CD14-positive monocyte (primary cell): ENCODE data around the gene S100A13. TPM values are rescaled to one million over a fixed set of nuclear protein-coding genes. Genes with fewer than 3 reads are reported as not detected.
"Not testable (repeated sequence)": the region's sequence is repeated elsewhere in the genome, so short reads cannot be mapped to it uniquely, and the experiment has no call there.

ENCODE experiments used
- DNase-seq, 3 donors: peaks; one replicate each; pipeline ENCODE4 v3.0.0-alpha.2; 2011 to 2022
- H2AFZ ChIP-seq: 2 replicates; pipeline ENCODE4 v1.6.0; 2012; ENCODE audit warnings: mild to moderate bottlenecking, low read depth, low read length, inconsistent platforms; ENCODE audit not compliant: insufficient read depth, poor library complexity, severe bottlenecking
- H3K27ac ChIP-seq, 2 donors: 1 replicate in 1 of 2; 2 replicates in 1 of 2; pipeline ENCODE4 v1.5.1; 2012 to 2013; ENCODE audit warnings: low read length in 2 of 2, control low read depth in 1 of 2, inconsistent platforms in 1 of 2, low read depth in 1 of 2, mild to moderate bottlenecking in 1 of 2
- H3K27me3 ChIP-seq, 2 donors: one replicate each; pipeline versions ENCODE4 v1.6.0 to v1.6.1; 2011 to 2013; ENCODE audit warnings: low read length in 2 of 2; ENCODE audit not compliant: control insufficient read depth in 2 of 2, insufficient read depth in 2 of 2
- H3K36me3 ChIP-seq, 2 donors: replicated peaks in 1 of 2; 1 replicate in 1 of 2; 2 replicates in 1 of 2; pipeline versions ENCODE4 v1.5.1 to v1.6.1; 2012 to 2013; ENCODE audit warnings: low read length in 2 of 2, control low read depth in 1 of 2, inconsistent platforms in 1 of 2, mild to moderate bottlenecking in 1 of 2; ENCODE audit not compliant: insufficient read depth in 2 of 2, control insufficient read depth in 1 of 2
- H3K4me1 ChIP-seq, 2 donors: 1 replicate in 1 of 2; 2 replicates in 1 of 2; pipeline versions ENCODE4 v1.5.1 to v1.6.1; 2012 to 2013; ENCODE audit warnings: low read length in 2 of 2, control low read depth in 1 of 2, inconsistent platforms in 1 of 2, mild to moderate bottlenecking in 1 of 2, moderate library complexity in 1 of 2; ENCODE audit not compliant: insufficient read depth in 2 of 2, control insufficient read depth in 1 of 2
- H3K4me2 ChIP-seq: replicated peaks from 2 replicates; pipeline ENCODE3; 2012; ENCODE audit warnings: low read length, moderate library complexity, mild to moderate bottlenecking; ENCODE audit not compliant: poor library complexity, severe bottlenecking; ENCODE audit errors: extremely low read depth
- H3K4me3 ChIP-seq, 3 experiments: fragments of 200-600 bp in 1 of 3; sonication (generic) in 1 of 3; replicated peaks in 1 of 3; 1 replicate in 2 of 3; 2 replicates in 1 of 3; pipeline ENCODE4 v1.5.1; 2011 to 2013; ENCODE audit warnings: low read length in 3 of 3, mild to moderate bottlenecking in 3 of 3, control low read depth in 2 of 3, low read depth in 2 of 3, inconsistent platforms in 1 of 3, moderate library complexity in 1 of 3
- H3K79me2 ChIP-seq: 2 replicates; pipeline ENCODE4 v1.6.0; 2012; ENCODE audit warnings: mild to moderate bottlenecking, control low read depth, inconsistent platforms, low read length, moderate library complexity; ENCODE audit not compliant: insufficient read depth
- H3K9ac ChIP-seq: 2 replicates; pipeline ENCODE4 v1.6.0; 2017; ENCODE audit warnings: low read length, mild to moderate bottlenecking; ENCODE audit not compliant: insufficient read depth, poor library complexity, severe bottlenecking
- H3K9me3 ChIP-seq, 2 donors: replicated peaks in 1 of 2; 1 replicate in 1 of 2; 2 replicates in 1 of 2; pipeline versions ENCODE4 v1.5.1 to v1.6.1; 2012 to 2013; ENCODE audit warnings: low read length in 2 of 2, control low read depth in 1 of 2; ENCODE audit not compliant: control insufficient read depth in 1 of 2, insufficient read depth in 1 of 2
- H4K20me1 ChIP-seq: 2 replicates; pipeline ENCODE4 v1.6.0; 2012; ENCODE audit warnings: mild to moderate bottlenecking, low read length, control low read depth, moderate library complexity; ENCODE audit not compliant: insufficient read depth
- H3K27ac Mint-ChIP-seq, 7 donors: one replicate each; pipeline ENCODE4 v1.8.0; 2020; ENCODE audit warnings: mild to moderate bottlenecking in 7 of 7, mixed read lengths in 7 of 7, moderate library complexity in 6 of 7, inconsistent platforms in 2 of 7
- H3K27me3 Mint-ChIP-seq, 3 donors: one replicate each; pipeline ENCODE4 v1.8.0; 2021 to 2022; ENCODE audit warnings: low read depth in 3 of 3, mild to moderate bottlenecking in 3 of 3, mixed read lengths in 3 of 3, moderate library complexity in 3 of 3, inconsistent platforms in 1 of 3
- H3K36me3 Mint-ChIP-seq, 2 donors: one replicate each; pipeline ENCODE4 v1.8.0; 2020; ENCODE audit warnings: mixed read lengths in 2 of 2, inconsistent platforms in 1 of 2, mild to moderate bottlenecking in 1 of 2
- H3K4me1 Mint-ChIP-seq: one replicate; pipeline ENCODE4 v1.8.0; 2020; ENCODE audit warnings: mild to moderate bottlenecking, mixed read lengths
- H3K4me3 Mint-ChIP-seq, 2 donors: one replicate each; pipeline ENCODE4 v1.8.0; 2020; ENCODE audit warnings: mild to moderate bottlenecking in 2 of 2, mixed read lengths in 2 of 2, moderate library complexity in 1 of 2
- H3K9me3 Mint-ChIP-seq, 7 donors: one replicate each; pipeline ENCODE4 v1.8.0; 2020 to 2022; ENCODE audit warnings: mixed read lengths in 7 of 7, mild to moderate bottlenecking in 6 of 7, moderate library complexity in 6 of 7, inconsistent platforms in 2 of 7
- CTCF ChIP-seq: fragments of 200-600 bp; IDR thresholded peaks from one replicate; pipeline ENCODE4 v1.8.0; 2022; ENCODE audit warnings: antibody characterized with exemption, mild to moderate bottlenecking
- WGBS: methylation state at CpG from one replicate; pipeline ENCODE4 v1.1.5; 2013; ENCODE audit warnings: missing lambda C conversion rate; ENCODE audit not compliant: insufficient coverage; 5-methylcytosine and 5-hydroxymethylcytosine counted together
- intact Hi-C, 2 donors: fragments of 100-400 bp; cut with micrococcal nuclease; formaldehyde crosslinking; loops; one replicate each; pipeline versions ENCODE4 v1.15.0 to v1.15.1; 2023
- polyA plus RNA-seq, 3 donors: library from polyadenylated mRNA; depleted of rRNA in 1 of 3; unstranded in 2 of 3; stranded (reverse) in 1 of 3; fragments of 300-500 nt in 2 of 3; fragments of >200 nt in 1 of 3; fragmentation: Illumina TruSeq in 2 of 3; gene quantifications; 1 replicate in 2 of 3; 2 replicates in 1 of 3; pipeline ENCODE4 v1.2.3, GENCODE V29; 2012 to 2021

Gene S100A13
- polyA plus RNA-seq, 3 donors: 2.5 to 13.9 (median 2.6) TPM

- Mint-ChIP-seq H3K27ac (peak overlapping the region in 4 of 7 donors; percentile 16 to 81 (median 60)), H3K4me1 (peaks cover 17% of the 10 kb centered on the region), H3K27me3 (no peaks in the 10 kb centered on the region), H3K36me3 (peaks cover 42 to 49% of the 10 kb centered on the region in 2 donors), H3K4me3 (peak overlapping the region in 1 of 2 donors; percentile 26), H3K9me3 (no peaks in the 10 kb centered on the region)
- Histone ChIP-seq H3K79me2 (peaks cover 39% of the 10 kb centered on the region), H3K4me2 (peak overlapping the region; percentile 92), H3K36me3 (peaks cover 35 to 51% of the 10 kb centered on the region in 2 donors), H3K9me3 (no peaks in the 10 kb centered on the region), H3K4me3 (peak overlapping the region in 1 of 3 experiments; percentile 90), H3K27ac (peak overlapping the region in 1 of 2 donors; percentile 88), H4K20me1 (no peaks in the 10 kb centered on the region), H3K9ac (no peak overlapping the region), H3K27me3 (no peaks in the 10 kb centered on the region), H2AFZ (no peak overlapping the region), H3K4me1 (peaks cover 9 to 18% of the 10 kb centered on the region in 2 donors)
- intact Hi-C loops: loop anchor here in 1 of 2 donors (1.0 to 5.0 kb wide), 3 partner anchors 10 to 57 kb away; partner anchors contain the start of gene CHTOP
- DNase-seq: no peak
- WGBS: 97% methylated on average over 3 of the region's 6 CpGs
- no peak for TF ChIP-seq CTCF
Observed at GRCh38 chr1:153669606-153670005, 42.3 kb upstream of the S100A13 start.

GRCh38 chr1:153668672-153669071, 41.4 kb upstream of the S100A13 start:
- H3K4me1 ChIP-seq: peaks cover 9 to 18% of the 10 kb centered on the region in 2 donors
- H3K27me3 Mint-ChIP-seq, DNase-seq, H3K4me3 ChIP-seq, intact Hi-C loops, H4K20me1 ChIP-seq, H3K27ac ChIP-seq, H2AFZ ChIP-seq, H3K27me3 ChIP-seq, H3K4me2 ChIP-seq, H3K9ac ChIP-seq, H3K9me3 ChIP-seq, H3K4me3 Mint-ChIP-seq, H3K9me3 Mint-ChIP-seq: not testable (repeated sequence)
- Mint-ChIP-seq H3K4me1 (peaks cover 17% of the 10 kb centered on the region), H3K27ac (peak overlapping the region in 1 of 7 donors; percentile 26), H3K36me3 (peaks cover 51 to 59% of the 10 kb centered on the region in 2 donors)
- H3K79me2 ChIP-seq: peaks cover 39% of the 10 kb centered on the region
- peaks cover 45 to 60% of the 10 kb centered on the region in 2 donors for H3K36me3 ChIP-seq
- WGBS: 100% methylated on average over 5 of the region's 8 CpGs
